Thoracic aorta (tissue), 2 donors: ENCODE results near the gene NHERF1. TPM values are rescaled to one million over a fixed set of nuclear protein-coding genes. Genes with fewer than 3 reads are reported as not detected.

Experiments used
- ATAC-seq: fragments of 150-250 bp; one replicate; pipeline ENCODE4 v1.8.0; 2017; ENCODE audit warnings: low read depth; ENCODE audit not compliant: insufficient number of reproducible peaks, low FRiP score
- DNase-seq: peaks from one replicate; pipeline ENCODE4 v3.0.0-alpha.2; 2020; ENCODE audit warnings: low spot score
- H3K27ac ChIP-seq, 2 donors: fragments of 200-600 bp; sonication (generic); 1 replicate in 1 of 2; 2 replicates in 1 of 2; pipeline ENCODE4 v1.5.1; 2016; ENCODE audit warnings: mild to moderate bottlenecking in 2 of 2, moderate library complexity in 2 of 2
- H3K27me3 ChIP-seq: fragments of 200-600 bp; sonication (generic); replicated peaks from 2 replicates; pipeline ENCODE4 v1.6.0; 2016; ENCODE audit warnings: mild to moderate bottlenecking; ENCODE audit not compliant: insufficient read depth
- H3K36me3 ChIP-seq: fragments of 200-600 bp; sonication (generic); one replicate; pipeline ENCODE4 v1.5.1; 2016
- H3K4me1 ChIP-seq, 2 donors: fragments of 200-600 bp; sonication (generic); 1 replicate in 1 of 2; 2 replicates in 1 of 2; pipeline versions ENCODE4 v1.5.1 to v1.6.0; 2016; ENCODE audit warnings: low read depth in 2 of 2, mild to moderate bottlenecking in 1 of 2; ENCODE audit not compliant: control insufficient read depth in 1 of 2
- H3K4me3 ChIP-seq: fragments of 200-600 bp; sonication (generic); 2 replicates; pipeline ENCODE4 v1.5.1; 2016; ENCODE audit warnings: mild to moderate bottlenecking
- H3K9me3 ChIP-seq: fragments of 200-600 bp; sonication (generic); 2 replicates; pipeline ENCODE4 v1.5.1; 2016
- total RNA-seq, 2 donors: library from RNA; depleted of rRNA; stranded (reverse); fragments of >200 nt; gene quantifications; one replicate each; pipeline versions ENCODE4 v1.1.0 to v1.2.3, GENCODE V29; 2016
- TF ChIP-seq, protein P1 (sequence below): fragments of 200-600 bp; sonication (generic); IDR thresholded peaks from one replicate; pipeline ENCODE4 v1.5.1; 2019; ENCODE audit warnings: antibody characterized with exemption

The NHERF1 gene
- total RNA-seq, 2 donors from 2014 or later: 23.2 to 32.8 TPM

DNA sequence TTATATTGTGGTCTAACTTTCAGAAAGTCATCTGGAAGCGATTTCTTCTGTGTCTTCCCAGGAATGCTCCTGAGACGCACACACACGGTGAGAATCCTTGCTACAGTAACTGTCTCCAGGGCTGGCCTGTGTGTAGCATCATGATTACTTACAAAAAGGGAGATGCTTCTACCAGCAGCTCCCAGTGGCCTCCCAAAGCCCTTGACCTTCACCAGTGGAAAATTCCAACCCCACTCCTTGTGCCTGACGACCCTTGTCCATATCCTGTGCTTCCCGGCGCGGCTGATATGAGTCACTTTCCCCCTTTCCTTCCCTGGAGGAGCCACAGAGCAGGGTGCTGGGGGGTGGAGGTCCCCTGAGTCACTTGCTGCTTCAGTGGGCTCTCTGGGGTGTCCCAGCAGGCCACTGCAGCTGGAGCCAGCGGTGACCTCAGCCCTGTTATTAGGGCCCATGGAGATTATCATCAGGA lies 49.8 kb downstream of the NHERF1 start:
- no peaks in the 10 kb centered on the region for H3K9me3 ChIP-seq
- ATAC-seq (no peak), DNase-seq (no peak)
- H3K27me3 ChIP-seq: no peaks in the 10 kb centered on the region
- H3K36me3 ChIP-seq: peaks cover 44% of the 10 kb centered on the region
- H3K4me3 ChIP-seq: no peak overlapping the region
- H3K4me1 ChIP-seq: no peaks in the 10 kb centered on the region
- TF ChIP-seq, protein P1, sequence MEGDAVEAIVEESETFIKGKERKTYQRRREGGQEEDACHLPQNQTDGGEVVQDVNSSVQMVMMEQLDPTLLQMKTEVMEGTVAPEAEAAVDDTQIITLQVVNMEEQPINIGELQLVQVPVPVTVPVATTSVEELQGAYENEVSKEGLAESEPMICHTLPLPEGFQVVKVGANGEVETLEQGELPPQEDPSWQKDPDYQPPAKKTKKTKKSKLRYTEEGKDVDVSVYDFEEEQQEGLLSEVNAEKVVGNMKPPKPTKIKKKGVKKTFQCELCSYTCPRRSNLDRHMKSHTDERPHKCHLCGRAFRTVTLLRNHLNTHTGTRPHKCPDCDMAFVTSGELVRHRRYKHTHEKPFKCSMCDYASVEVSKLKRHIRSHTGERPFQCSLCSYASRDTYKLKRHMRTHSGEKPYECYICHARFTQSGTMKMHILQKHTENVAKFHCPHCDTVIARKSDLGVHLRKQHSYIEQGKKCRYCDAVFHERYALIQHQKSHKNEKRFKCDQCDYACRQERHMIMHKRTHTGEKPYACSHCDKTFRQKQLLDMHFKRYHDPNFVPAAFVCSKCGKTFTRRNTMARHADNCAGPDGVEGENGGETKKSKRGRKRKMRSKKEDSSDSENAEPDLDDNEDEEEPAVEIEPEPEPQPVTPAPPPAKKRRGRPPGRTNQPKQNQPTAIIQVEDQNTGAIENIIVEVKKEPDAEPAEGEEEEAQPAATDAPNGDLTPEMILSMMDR: no peak
- no peak overlapping the region for H3K27ac ChIP-seq

DNA sequence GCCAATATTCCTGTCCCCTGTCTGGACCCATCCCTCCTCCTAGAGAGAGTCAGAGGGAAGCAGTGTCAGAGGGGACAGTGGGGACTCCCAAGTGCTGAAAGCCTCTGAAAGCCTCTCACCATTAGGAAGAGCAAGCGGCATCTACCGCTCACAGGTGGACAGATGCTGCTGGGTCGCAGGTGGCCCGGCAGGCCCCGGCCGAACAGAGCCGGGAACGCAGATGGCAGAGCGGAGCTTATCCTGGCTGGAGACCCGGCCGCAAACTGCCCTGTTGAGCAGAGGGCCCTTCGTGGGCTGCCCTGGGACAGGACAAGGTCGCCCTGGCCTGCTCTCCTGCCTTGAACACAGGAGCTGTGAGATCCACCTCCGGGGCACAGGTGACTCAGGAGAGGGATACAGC lies 50.7 kb downstream of the NHERF1 start:
- Histone ChIP-seq H3K27me3 (no peaks in the 10 kb centered on the region), H3K36me3 (peaks cover 41% of the 10 kb centered on the region), H3K27ac (no peak overlapping the region), H3K4me1 (no peaks in the 10 kb centered on the region), H3K4me3 (no peak overlapping the region), H3K9me3 (no peaks in the 10 kb centered on the region)
- TF ChIP-seq, protein P1: no peak
- ATAC-seq (no peak), DNase-seq (no peak)

DNA sequence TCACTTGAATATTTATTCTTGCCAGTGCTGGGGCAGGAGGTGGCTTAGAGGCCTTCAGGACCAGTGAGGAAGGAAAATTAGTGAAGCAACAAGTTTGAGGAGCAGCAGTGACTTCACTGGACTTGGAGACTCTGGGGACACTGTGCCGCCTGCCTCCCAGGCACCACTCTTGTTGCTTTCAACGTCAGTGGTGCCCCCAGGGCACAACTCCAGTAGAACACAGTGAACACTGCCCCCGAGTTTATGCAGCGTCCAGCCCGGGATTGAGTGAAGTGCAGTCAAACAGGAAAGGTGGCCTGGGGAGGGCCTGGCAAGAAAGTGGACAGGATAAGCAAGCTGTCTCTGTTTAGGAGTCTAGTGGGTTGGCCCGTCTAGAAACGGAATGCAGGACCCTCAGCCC lies 52.1 kb downstream of the NHERF1 start:
- H3K4me1 ChIP-seq: no peaks in the 10 kb centered on the region
- H3K9me3 ChIP-seq: no peaks in the 10 kb centered on the region
- no peak overlapping the region for H3K4me3 ChIP-seq
- no peaks in the 10 kb centered on the region for H3K27me3 ChIP-seq
- peaks cover 33% of the 10 kb centered on the region for H3K36me3 ChIP-seq
- ATAC-seq (no peak), DNase-seq (no peak)
- TF ChIP-seq, protein P1: no peak
- no peak overlapping the region for H3K27ac ChIP-seq

DNA sequence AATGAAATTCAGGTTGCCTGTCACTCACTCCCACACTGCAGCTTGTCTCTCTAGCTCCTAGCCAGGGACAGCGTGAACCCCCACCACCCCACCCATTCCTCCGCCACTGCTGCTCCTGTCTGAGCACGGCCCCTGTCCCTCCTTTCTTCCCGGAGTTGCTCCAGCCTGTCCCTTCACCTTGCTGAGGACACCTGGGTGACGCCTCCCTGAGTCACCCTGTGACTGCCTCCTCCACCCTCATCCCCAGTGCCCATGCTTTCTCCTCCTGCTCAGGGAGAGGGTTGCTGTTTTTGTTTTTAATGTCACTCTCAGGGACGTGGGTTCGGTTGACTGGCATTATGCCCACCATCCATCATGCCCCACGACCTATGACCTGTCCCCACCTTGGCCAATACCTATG lies 53.5 kb downstream of the NHERF1 start:
- TF ChIP-seq, protein P1: no peak
- H3K36me3 ChIP-seq: peaks cover 31% of the 10 kb centered on the region
- no peaks in the 10 kb centered on the region for H3K9me3 ChIP-seq
- H3K27me3 ChIP-seq: no peaks in the 10 kb centered on the region
- no peak for ATAC-seq
- no peaks in the 10 kb centered on the region for H3K4me1 ChIP-seq
- no peak for DNase-seq
- H3K27ac ChIP-seq: no peak overlapping the region
- H3K4me3 ChIP-seq: no peak overlapping the region

DNA sequence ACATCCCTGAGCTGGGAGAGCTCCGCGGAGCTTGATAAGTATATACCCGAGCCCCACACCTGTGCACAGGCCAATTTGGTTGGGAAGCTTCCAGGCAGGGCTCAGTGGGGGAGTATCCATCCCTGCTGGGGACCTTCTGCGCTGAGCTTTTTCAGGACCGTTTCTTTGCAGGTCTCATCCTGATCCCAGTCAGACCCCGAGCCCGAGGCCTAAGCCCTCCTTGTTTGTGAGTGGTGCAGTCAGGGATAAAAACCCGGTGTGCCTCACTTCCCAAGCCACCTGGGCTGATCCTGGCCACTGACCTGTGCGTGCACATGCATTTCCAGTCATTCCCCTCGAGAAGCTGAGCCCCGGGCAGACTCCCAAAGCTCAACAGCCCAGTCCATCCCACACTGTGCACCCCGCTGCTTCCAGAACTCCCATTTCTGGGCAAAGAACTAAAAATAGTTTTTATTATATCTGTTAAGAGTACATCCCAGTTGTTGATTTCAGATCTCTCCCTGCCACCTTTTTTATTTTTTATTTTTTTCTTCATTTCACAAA lies 55.0 kb downstream of the NHERF1 start:
- H3K36me3 ChIP-seq: peaks cover 21% of the 10 kb centered on the region

More for the DNA sequence above, 55.0 kb downstream of the NHERF1 start:
- TF ChIP-seq, protein P1: no peak
- H3K4me3 ChIP-seq: no peak overlapping the region
- H3K4me1 ChIP-seq: no peaks in the 10 kb centered on the region
- H3K9me3 ChIP-seq: no peaks in the 10 kb centered on the region
- DNase-seq (no peak), ATAC-seq (no peak)
- H3K27me3 ChIP-seq: no peaks in the 10 kb centered on the region
- no peak overlapping the region for H3K27ac ChIP-seq
